Fibroblast of the aortic adventitia (primary cell): ENCODE measurements around the gene TNIP1. TPM values are rescaled to one million over a fixed set of nuclear protein-coding genes. Genes with fewer than 3 reads are reported as not detected.

ENCODE experiments used
- DNase-seq: peaks from one replicate; pipeline ENCODE4 v3.0.0-alpha.2; 2010; ENCODE audit warnings: low read depth
- H3K4me3 ChIP-seq: 2 replicates; pipeline ENCODE4 v1.5.1; 2011; ENCODE audit warnings: low read depth, mild to moderate bottlenecking, control low read depth, low read length, moderate library complexity
- CTCF ChIP-seq: IDR thresholded peaks from 2 replicates; pipeline ENCODE4 v1.5.1; 2011; ENCODE audit warnings: mild to moderate bottlenecking, low read length, control low read depth, inconsistent platforms; ENCODE audit not compliant: insufficient read depth
- total RNA-seq: library from RNA; depleted of rRNA; stranded (reverse); fragments of >200 nt; gene quantifications from 2 replicates; pipeline ENCODE4 v1.2.3, GENCODE V29; 2012; ENCODE audit warnings: low replicate concordance

Gene TNIP1
- total RNA-seq, 1 donor = 42.9 TPM

DNA sequence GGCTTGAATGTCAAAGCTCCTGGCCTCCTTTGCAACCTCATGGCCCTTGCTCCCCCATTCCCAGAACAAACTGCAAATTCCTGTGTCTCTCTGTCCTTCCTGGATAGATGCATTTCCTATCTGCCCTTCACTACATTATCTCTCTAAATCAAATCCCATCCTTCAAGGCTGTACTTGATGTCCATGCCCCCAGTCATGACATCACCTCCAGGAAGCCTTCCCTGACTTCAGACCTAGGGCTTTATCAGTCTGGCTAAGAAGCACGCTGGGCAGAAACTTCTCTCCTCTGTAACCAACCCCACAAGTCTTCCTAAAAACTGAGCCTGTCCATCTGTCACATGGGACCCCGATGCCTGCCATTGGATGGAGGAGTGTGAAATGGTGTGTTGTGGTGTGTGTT, 25.7 kb upstream of the TNIP1 start:
- no peak for TF ChIP-seq CTCF
- DNase-seq = no peak
- H3K4me3 ChIP-seq = no peak overlapping the region

- no peak overlapping the region for H3K4me3 ChIP-seq
- TF ChIP-seq CTCF = no peak
- no peak for DNase-seq
Observed at GRCh38 chr5:151106043-151106442, 25.2 kb upstream of the TNIP1 start.

DNA sequence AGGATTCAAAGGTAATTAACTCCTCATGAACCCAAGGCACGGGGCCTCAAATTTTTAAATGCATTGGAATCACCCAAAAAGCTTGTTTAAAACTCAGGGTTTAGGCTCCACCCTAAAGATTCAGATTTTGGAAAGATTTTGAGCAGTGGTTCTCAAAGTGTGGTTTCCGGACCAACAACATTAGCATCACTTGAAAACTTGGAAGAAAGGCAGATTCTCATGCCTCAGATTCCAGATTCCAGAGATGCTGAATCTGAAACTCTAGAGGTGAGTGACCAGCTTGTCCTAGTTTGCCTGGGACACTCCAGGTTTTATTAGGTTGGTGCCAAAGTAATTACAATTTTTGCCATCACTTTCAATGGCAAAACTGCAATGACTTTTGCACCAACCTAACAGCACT, 24.7 kb upstream of the TNIP1 start:
- no peak overlapping the region for H3K4me3 ChIP-seq
- no peak for DNase-seq
- TF ChIP-seq CTCF = no peak

GRCh38 chr5:151104795-151105194, 24.0 kb upstream of the TNIP1 start:
- peak; percentile 91 for DNase-seq
- TF ChIP-seq CTCF = no peak

GRCh38 chr5:151101746-151102145, 20.9 kb upstream of the TNIP1 start:
- no peak for DNase-seq
- no peak for TF ChIP-seq CTCF
- no peak overlapping the region for H3K4me3 ChIP-seq

More at GRCh38 chr5:151104795-151105194, 24.0 kb upstream of the TNIP1 start:
- H3K4me3 ChIP-seq = no peak overlapping the region

DNA sequence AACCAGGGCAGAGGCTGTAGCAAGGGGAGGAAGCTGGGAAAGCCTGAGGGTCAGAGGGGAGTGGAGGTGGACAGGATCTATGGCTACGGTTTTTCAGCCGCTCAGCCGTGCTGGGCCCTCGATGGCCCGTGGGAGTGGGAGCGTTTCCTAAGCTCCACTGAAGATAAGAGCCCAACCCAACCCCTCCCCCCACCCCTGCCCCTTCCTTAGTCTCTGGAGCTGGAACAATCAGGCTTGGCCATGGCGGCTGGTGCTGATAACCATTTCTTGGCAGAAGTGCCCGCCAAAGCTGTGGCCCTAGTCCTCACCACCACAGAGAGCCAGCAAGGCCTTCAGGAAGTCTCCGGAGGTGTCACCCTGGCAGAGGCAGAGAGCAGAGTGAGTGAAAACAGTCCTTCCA, 20.3 kb upstream of the TNIP1 start:
- TF ChIP-seq CTCF = no peak

DNA sequence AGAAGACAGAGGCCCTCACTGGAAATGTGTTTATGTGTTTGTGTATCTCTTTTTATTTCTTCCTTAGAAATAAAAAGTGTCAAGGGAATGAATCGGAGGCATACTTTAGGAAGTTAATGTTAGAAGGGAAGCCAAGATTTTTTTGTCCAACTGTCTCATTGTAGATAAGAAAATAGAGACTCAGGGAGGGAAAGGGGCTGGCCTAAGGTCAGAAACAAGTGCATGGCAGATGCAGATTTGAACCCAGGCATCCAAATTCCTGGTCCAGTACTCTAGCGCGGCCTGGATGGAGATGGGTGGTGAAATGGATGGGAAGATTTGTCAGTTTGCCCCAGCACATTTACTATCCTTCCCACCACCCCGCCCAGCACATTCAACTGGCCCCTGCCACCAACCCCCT, 19.8 kb upstream of the TNIP1 start:
- no peak for TF ChIP-seq CTCF
- H3K4me3 ChIP-seq = no peak overlapping the region
- DNase-seq = no peak

More for the DNA sequence above, 20.3 kb upstream of the TNIP1 start:
- no peak for DNase-seq
- no peak overlapping the region for H3K4me3 ChIP-seq
